Activated T-cell treated with anti-CD3 and anti-CD28 coated beads, Interleukin-2, amount 50 U/mL, for 72 hours (primary cell): ENCODE data around the gene KIFC1. TPM values are rescaled to one million over a fixed set of nuclear protein-coding genes. Genes with fewer than 3 reads are reported as not detected.
"Not testable (repeated sequence)": the region's sequence is repeated elsewhere in the genome, so short reads cannot be mapped to it uniquely, and the experiment has no call there.

Experiments
- ATAC-seq, 2 donors: fragments of 150-1000 bp; cut with Tn5 transposase; replicated peaks in 1 of 2; 2 replicates each; pipeline ENCODE4 v1.10.0; 2021; ENCODE audit warnings: moderate library complexity in 2 of 2, mild to moderate bottlenecking in 1 of 2
- DNase-seq, 2 donors: peaks; one replicate each; pipeline ENCODE4 v3.0.0; 2021 to 2022; ENCODE audit warnings: mixed read lengths in 1 of 2
- H3K27ac Mint-ChIP-seq: one replicate; pipeline ENCODE4 v1.8.0; 2022; ENCODE audit warnings: mild to moderate bottlenecking, moderate library complexity, mixed read lengths
- H3K27me3 Mint-ChIP-seq: one replicate; pipeline ENCODE4 v1.8.0; 2022; ENCODE audit warnings: low read depth, mixed read lengths
- H3K36me3 Mint-ChIP-seq, 2 donors: one replicate each; pipeline ENCODE4 v1.8.0; 2022; ENCODE audit warnings: mixed read lengths in 2 of 2, mild to moderate bottlenecking in 1 of 2; ENCODE audit not compliant: insufficient read depth in 2 of 2
- H3K4me1 Mint-ChIP-seq: one replicate; pipeline ENCODE4 v1.8.0; 2022; ENCODE audit warnings: low read depth, mixed read lengths
- H3K4me3 Mint-ChIP-seq, 2 donors: one replicate each; pipeline ENCODE4 v1.8.0; 2022; ENCODE audit warnings: mild to moderate bottlenecking in 2 of 2, mixed read lengths in 2 of 2, moderate library complexity in 2 of 2
- H3K9me3 Mint-ChIP-seq, 2 donors: one replicate each; pipeline ENCODE4 v1.8.0; 2022; ENCODE audit warnings: mixed read lengths in 2 of 2
- total RNA-seq, 2 donors: library from RNA; stranded (reverse); gene quantifications; one replicate each; pipeline ENCODE4 v1.2.3, GENCODE V29; 2022

The KIFC1 gene
- total RNA-seq, 2 donors from 2014 or later, result 91.7 to 96.3 TPM

DNA sequence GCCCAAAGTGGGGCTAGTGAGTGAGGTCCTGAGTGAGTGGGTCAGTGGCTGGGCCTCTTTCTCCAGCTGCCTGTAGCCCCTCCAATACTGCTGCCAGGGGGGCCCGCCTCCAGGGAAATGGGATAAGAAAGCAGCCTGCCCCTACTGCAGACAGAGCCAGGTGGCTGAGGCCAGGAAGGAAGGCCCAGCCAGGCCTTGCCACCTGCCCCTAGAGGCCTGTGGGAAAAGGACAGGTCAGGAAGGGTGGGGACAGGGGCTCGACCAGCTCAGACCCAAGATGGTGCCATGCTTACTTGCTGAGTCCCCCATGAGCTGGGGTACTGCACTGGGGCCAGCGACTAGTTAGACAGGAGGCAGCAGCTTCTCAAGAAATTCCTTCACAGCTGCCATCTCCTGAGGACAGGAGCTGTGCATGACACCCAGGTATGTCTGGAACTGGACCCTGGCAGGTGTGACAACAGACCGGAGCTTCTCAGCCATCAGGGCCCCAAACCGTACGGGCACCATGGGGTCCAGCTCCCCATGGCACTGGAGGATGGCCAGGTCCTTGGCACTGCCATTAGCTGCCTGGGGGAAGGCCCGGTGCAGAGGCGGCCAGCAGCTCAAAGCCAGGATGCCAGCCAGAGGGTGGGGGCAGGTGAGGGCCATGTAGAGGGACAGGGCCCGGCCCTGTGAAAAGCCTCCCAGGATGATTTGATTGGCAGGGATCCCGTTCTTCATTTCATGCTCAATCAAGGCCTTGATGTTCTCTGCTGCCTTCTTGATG is 26.2 kb upstream of the KIFC1 start:
- not testable (repeated sequence) for H3K4me1 Mint-ChIP-seq, H3K36me3 Mint-ChIP-seq, DNase-seq, ATAC-seq, H3K27ac Mint-ChIP-seq, H3K4me3 Mint-ChIP-seq, H3K27me3 Mint-ChIP-seq, H3K9me3 Mint-ChIP-seq

DNA sequence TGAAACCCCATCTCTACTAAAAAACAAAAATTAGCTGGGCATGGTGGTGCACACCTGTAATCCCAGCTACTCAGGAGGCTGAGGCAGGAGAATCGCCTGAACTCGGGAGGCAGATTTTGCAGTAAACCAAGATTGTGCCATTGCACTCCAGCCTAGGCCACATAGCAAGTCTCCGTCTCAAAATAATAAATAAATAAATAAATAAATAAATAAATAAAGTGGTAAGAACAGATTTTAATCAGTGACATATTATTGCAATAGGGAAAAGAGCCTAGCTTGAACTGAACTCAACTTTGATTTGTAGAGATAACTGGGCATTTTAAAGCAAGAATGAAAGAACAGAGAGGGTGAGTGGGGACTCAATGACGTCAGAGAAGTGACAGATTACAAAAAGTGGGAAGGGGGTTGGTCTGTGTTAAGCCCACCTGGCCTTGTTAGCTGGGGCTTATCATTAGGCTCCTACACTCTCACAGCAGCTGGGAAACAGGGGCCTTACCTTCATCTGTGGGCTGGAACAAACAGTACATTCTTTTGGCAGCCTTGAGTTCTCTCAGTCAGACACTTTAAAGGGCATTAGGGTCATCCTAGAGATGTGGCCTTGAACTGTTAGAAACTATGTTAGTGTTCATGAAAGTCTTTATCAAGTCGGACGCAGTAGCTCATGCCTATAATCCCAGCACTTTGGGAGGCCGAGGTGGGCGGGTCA is 24.5 kb upstream of the KIFC1 start:
- DNase-seq (no peak), ATAC-seq (no peak)
- Mint-ChIP-seq H3K4me1 (no peaks in the 10 kb centered on the region), H3K9me3 (no peaks in the 10 kb centered on the region), H3K36me3 (no peaks in the 10 kb centered on the region), H3K4me3 (no peak overlapping the region), H3K27ac (no peak overlapping the region), H3K27me3 (no peaks in the 10 kb centered on the region)

- not testable (repeated sequence) for DNase-seq, H3K36me3 Mint-ChIP-seq, H3K27ac Mint-ChIP-seq, H3K4me3 Mint-ChIP-seq, H3K9me3 Mint-ChIP-seq, ATAC-seq, H3K4me1 Mint-ChIP-seq, H3K27me3 Mint-ChIP-seq
Observed at GRCh38 chr6:33367715-33368025, 24.0 kb upstream of the KIFC1 start.

GRCh38 chr6:33371901-33372300 is 19.7 kb upstream of the KIFC1 start:
- not testable (repeated sequence) for ATAC-seq, H3K27ac Mint-ChIP-seq, DNase-seq, H3K27me3 Mint-ChIP-seq, H3K36me3 Mint-ChIP-seq, H3K4me3 Mint-ChIP-seq, H3K9me3 Mint-ChIP-seq
- peaks cover 13% of the 10 kb centered on the region for H3K4me1 Mint-ChIP-seq

DNA sequence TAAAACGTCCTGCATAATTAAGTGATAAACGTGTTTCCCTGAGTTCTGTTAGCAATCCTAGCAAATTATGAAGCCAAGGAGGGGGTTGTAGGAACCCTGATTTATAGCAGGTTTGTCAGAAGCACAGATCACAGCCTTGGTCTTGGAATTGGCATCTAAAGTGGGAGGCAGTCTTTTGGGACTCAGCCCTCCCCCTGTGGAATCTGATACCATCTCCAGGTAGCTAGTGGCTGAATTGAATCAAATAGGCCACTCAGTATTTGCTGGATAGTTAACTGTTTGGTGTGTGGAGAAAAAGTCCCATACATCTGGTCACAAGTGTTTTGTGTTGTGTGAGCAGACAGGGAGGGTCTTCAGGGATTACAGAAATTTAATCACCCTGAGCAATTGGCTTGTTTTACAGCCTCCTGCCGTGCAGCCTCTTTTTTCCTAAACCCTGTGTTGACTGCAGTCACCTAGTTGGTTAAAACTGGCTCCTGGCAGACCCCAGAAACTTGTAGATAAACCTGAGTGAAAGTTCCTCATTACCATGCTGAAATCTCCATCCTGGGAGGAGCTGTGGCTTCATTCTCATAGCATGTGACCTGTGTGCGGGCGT is 19.0 kb upstream of the KIFC1 start:
- ATAC-seq, result no peak
- Mint-ChIP-seq H3K27me3 (no peaks in the 10 kb centered on the region), H3K4me3 (no peak overlapping the region), H3K4me1 (peaks cover 13% of the 10 kb centered on the region), H3K9me3 (no peaks in the 10 kb centered on the region), H3K27ac (no peak overlapping the region), H3K36me3 (no peaks in the 10 kb centered on the region)
- no peak for DNase-seq

- Mint-ChIP-seq H3K36me3 (no peaks in the 10 kb centered on the region), H3K27me3 (no peaks in the 10 kb centered on the region), H3K9me3 (no peaks in the 10 kb centered on the region), H3K27ac (peak overlapping the region; percentile 84), H3K4me3 (no peak overlapping the region), H3K4me1 (peaks cover 13% of the 10 kb centered on the region)
- no peak for DNase-seq
- no peak for ATAC-seq
Observed at GRCh38 chr6:33373960-33374910, 17.4 kb upstream of the KIFC1 start.

DNA sequence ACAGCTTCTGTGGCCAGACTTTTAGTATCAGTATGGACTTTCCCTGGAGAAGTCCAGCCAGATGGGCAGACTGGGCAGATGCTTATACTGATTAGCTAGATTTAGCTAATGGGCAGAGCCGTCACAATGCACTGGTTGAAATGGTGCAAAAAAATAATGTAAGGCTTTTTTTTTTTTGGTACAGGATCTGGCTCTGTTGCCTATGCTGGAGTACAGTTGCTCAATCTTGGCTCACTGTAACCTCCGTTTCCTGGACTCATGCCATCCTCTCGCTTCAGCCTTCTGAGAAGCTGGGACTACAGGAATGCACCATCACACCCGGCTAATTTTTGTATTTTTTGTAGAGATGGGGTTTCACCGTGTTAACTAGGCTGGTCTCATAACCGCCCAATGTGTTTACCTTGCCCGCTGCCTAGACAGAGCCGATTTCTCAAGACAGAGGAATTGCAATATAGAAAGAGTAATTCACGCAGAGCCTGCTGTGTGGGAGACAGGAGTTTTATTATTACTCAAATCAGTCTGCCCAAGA is 16.4 kb upstream of the KIFC1 start:
- no peak overlapping the region for H3K4me3 Mint-ChIP-seq
- H3K27ac Mint-ChIP-seq, result peak overlapping the region; percentile 84
- H3K36me3 Mint-ChIP-seq, result no peaks in the 10 kb centered on the region
- DNase-seq (no peak), ATAC-seq (no peak)
- no peaks in the 10 kb centered on the region for H3K9me3 Mint-ChIP-seq
- H3K27me3 Mint-ChIP-seq, result no peaks in the 10 kb centered on the region
- H3K4me1 Mint-ChIP-seq, result peaks cover 13% of the 10 kb centered on the region

DNA sequence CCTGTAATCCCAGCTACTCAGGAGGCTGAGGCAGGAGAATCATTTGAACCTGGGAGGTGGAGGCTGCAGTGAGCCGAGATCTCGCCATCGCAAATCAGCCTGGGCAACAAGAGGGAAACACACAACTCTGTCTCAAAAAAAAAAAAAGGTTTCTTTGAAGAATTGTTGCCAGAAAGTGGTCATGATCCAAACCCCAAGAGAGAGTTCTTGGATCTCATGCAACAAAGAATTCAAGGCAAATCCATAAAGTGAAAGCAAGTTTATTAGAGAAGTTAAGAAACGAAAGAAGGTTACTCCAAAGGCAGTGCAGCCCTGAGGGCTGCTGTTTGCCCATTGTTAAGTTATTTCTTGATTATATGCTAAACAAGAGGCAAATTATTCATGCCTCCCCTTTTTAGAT is 14.5 kb upstream of the KIFC1 start:
- no peaks in the 10 kb centered on the region for H3K27me3 Mint-ChIP-seq
- peaks cover 13% of the 10 kb centered on the region for H3K4me1 Mint-ChIP-seq
- DNase-seq (no peak), ATAC-seq (no peak)
- H3K36me3 Mint-ChIP-seq, result no peaks in the 10 kb centered on the region
- no peaks in the 10 kb centered on the region for H3K9me3 Mint-ChIP-seq
- no peak overlapping the region for H3K27ac Mint-ChIP-seq
- no peak overlapping the region for H3K4me3 Mint-ChIP-seq

GRCh38 chr6:33379184-33379583 is 12.4 kb upstream of the KIFC1 start:
- H3K4me1 Mint-ChIP-seq, result peaks cover 13% of the 10 kb centered on the region
- DNase-seq, H3K27me3 Mint-ChIP-seq, H3K36me3 Mint-ChIP-seq, ATAC-seq, H3K9me3 Mint-ChIP-seq, H3K4me3 Mint-ChIP-seq, H3K27ac Mint-ChIP-seq: not testable (repeated sequence)

DNA sequence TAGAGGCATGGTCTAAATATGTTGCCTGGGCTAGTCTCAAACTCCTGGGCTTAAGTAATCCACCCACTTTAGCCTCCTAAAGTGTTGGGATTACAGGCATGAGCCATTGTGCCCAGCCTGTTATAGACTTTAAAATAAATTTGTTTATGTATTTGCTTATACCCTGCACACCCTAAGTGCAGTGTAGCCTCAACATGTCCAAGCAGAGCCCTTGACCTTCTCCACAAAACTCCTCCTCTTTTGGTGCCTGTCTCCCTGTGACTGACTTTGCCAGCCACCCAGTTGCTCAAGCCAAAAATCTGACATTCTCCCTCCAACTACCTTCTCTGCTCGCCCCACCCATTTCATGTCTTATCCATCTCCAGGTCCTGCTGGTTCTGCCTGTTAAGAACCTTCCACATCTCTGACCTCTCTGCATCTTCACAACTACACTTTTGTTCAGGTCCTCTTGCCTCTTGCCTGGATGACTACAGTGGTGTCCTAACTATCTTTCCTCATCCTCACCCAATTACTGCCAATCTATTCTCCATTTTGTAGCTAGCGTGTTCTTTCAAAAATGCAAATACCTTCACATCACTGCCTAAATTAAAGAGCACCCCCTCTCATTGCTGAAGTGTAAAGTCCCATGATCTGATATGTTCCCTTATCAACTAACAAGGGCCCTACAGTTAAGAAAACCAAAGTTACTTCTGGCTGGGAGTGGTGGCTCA is 11.2 kb upstream of the KIFC1 start:
- peaks cover 10% of the 10 kb centered on the region for H3K4me1 Mint-ChIP-seq
- DNase-seq, result no peak
- no peak overlapping the region for H3K4me3 Mint-ChIP-seq
- no peaks in the 10 kb centered on the region for H3K9me3 Mint-ChIP-seq
- H3K27me3 Mint-ChIP-seq, result no peaks in the 10 kb centered on the region
- no peaks in the 10 kb centered on the region for H3K36me3 Mint-ChIP-seq
- no peak for ATAC-seq
- no peak overlapping the region for H3K27ac Mint-ChIP-seq

DNA sequence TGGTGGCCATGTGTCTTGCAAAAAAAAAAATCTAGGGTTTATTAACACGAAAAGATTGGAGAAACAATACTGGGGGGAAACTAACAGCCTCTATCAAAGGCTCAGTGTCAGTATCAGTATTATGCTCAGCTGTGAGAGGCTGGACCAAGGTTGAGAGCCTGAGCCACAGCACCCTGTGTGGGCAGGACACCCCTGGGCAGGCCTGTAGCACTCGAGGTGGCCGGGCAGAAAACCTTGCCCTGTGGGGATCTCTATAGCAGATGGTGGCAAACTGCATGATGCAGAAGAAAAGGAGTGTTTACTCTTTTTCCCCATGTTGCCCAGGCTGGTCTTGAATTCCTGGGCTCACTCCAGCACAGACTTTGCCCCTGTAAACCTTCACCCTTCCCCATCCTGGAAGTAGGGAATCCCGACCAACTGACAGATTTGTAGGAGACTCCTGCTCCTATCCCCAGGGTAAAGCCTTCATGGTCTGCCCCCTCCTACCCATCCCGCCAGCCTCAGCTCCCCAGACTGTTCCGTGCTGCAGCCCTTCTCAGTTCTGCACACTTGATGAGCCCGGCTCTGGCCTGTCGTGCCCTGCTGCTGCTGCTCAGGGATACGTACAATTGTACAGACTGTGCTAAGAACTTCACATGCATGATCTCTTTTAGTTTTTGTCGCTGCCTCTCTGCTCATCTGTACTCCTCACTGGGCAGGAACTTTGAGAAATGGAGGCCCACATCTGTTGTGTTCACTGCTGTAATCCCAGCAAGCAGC is 8.0 kb upstream of the KIFC1 start:
- no peak for DNase-seq
- no peak for ATAC-seq
- Mint-ChIP-seq H3K27ac (no peak overlapping the region), H3K9me3 (no peaks in the 10 kb centered on the region), H3K36me3 (no peaks in the 10 kb centered on the region), H3K4me1 (no peaks in the 10 kb centered on the region), H3K4me3 (no peak overlapping the region), H3K27me3 (no peaks in the 10 kb centered on the region)

- Mint-ChIP-seq H3K4me3 (no peak overlapping the region), H3K27ac (no peak overlapping the region), H3K4me1 (no peaks in the 10 kb centered on the region), H3K36me3 (no peaks in the 10 kb centered on the region), H3K27me3 (no peaks in the 10 kb centered on the region), H3K9me3 (no peaks in the 10 kb centered on the region)
- no peak for DNase-seq
- no peak for ATAC-seq
Observed at GRCh38 chr6:33384581-33385020, 7.0 kb upstream of the KIFC1 start.
